ENCODE measurements around the gene KISS1R. TPM values are rescaled to one million over a fixed set of nuclear protein-coding genes. Genes with fewer than 3 reads are reported as not detected.

Gene KISS1R
- total and polyA plus RNA-seq, 2 donors from 2014 or later = 0.69 TPM; not detected in 1

DNA sequence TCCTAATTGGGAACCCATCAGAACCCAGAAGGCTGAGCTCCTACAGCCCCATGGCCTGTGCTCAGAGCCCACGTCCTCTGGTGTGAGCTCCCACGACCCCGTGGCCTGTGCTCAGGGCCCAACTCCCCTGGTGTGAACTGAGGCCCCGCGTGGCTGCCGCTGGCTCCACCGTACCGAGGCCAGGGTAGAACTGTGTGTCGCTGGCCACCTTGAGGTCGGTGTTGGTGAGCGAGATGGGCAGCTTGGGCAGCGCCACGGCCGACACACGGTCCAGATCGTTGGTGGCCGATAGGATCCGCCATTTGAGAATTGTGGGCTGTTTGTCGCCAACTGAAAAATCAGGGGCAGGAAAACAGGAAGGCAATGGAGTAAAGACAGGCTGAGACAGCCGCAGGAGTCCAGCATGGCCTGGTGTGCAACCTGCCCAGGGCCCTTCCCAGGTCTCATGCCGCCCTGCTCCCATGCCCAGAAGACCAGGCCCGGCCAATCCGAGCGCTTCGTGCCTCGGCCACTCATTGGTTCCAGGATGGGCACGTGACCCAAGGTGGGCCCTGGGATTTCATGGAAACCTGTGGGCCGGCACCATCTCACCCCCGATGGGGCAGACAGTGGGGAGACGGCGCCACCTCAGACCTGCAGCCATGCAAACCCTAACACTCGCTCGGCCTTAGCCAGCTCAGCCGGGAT is 35.6 kb upstream of the KISS1R start:
- intact Hi-C loops (cut with DNase I) = no loop called here
- peaks cover 3 to 30% (median 4%) of the 10 kb centered on the region in 3 donors for H3K36me3 ChIP-seq (ENCODE audit: control insufficient read depth in 2 of 3, insufficient read depth in 3 of 3, low read length in 3 of 3)

DNA sequence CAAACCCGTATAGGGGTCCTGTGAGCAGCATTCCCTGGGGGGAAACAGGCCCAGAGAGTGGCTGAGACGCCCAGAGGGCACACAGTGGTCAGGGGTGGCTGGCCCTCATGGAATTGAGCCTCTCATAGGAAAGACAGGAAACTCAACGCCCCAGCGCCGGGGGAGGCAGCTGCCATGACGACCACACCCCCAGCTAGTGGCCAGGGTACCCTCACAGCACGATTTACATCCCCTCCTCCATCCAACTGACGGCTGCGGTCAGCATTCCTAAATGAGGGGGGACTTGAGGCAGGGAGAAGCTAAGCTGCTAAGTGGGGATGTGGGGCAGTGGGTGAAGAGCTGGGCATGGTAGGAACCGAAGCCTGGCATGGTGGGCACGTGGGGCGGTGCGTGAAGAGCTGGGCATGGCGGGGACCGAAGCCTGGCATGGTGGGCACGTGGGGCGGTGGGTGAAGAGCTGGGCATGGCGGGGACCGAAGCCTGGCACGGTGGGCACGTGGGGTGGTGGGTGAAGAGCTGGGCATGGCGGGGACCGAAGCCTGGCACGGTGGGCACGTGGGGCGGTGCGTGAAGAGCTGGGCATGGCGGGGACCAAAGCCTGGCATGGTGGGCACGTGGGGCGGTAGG is 34.1 kb upstream of the KISS1R start:
- no peaks in the 10 kb centered on the region for H3K27me3 ChIP-seq (ENCODE audit: control insufficient read depth, insufficient read depth, low read length)
- no peaks in the 10 kb centered on the region for H3K9me3 ChIP-seq (ENCODE audit: control insufficient read depth in 2 of 3, insufficient read depth in 1 of 3, low read length in 3 of 3)
- no peaks in the 10 kb centered on the region for H3K4me1 ChIP-seq (ENCODE audit: control insufficient read depth in 2 of 3, insufficient read depth in 2 of 3, low read depth in 1 of 3, low read length in 3 of 3)
- no peak overlapping the region for H3K9ac ChIP-seq (ENCODE audit: low read length in 3 of 3)
- no peak overlapping the region for H3K27ac ChIP-seq (ENCODE audit: low read depth in 2 of 2, low read length in 2 of 2)
- peaks cover 3 to 25% (median 4%) of the 10 kb centered on the region in 3 donors for H3K36me3 ChIP-seq (ENCODE audit: control insufficient read depth in 2 of 3, insufficient read depth in 3 of 3, low read length in 3 of 3)
- DNase-seq (no peak), FAIRE-seq (no peak)
- intact Hi-C loops (cut with DNase I) = no loop called here
- TF ChIP-seq, protein P1, sequence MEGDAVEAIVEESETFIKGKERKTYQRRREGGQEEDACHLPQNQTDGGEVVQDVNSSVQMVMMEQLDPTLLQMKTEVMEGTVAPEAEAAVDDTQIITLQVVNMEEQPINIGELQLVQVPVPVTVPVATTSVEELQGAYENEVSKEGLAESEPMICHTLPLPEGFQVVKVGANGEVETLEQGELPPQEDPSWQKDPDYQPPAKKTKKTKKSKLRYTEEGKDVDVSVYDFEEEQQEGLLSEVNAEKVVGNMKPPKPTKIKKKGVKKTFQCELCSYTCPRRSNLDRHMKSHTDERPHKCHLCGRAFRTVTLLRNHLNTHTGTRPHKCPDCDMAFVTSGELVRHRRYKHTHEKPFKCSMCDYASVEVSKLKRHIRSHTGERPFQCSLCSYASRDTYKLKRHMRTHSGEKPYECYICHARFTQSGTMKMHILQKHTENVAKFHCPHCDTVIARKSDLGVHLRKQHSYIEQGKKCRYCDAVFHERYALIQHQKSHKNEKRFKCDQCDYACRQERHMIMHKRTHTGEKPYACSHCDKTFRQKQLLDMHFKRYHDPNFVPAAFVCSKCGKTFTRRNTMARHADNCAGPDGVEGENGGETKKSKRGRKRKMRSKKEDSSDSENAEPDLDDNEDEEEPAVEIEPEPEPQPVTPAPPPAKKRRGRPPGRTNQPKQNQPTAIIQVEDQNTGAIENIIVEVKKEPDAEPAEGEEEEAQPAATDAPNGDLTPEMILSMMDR (IDR thresholded peaks at IDR 0.05; ENCODE audit: borderline replicate concordance, extremely low read depth, insufficient read depth) = no peak
- no peak overlapping the region for H3K4me3 ChIP-seq (ENCODE audit: low read length in 3 of 3)

More for the DNA sequence above, 35.6 kb upstream of the KISS1R start:
- Histone ChIP-seq H3K27me3 (ENCODE audit: control insufficient read depth, insufficient read depth, low read length) (no peaks in the 10 kb centered on the region), H3K4me1 (ENCODE audit: control insufficient read depth in 2 of 3, insufficient read depth in 2 of 3, low read depth in 1 of 3, low read length in 3 of 3) (no peaks in the 10 kb centered on the region), H3K27ac (ENCODE audit: low read depth in 2 of 2, low read length in 2 of 2) (no peak overlapping the region), H3K9ac (ENCODE audit: low read length in 3 of 3) (no peak overlapping the region), H3K9me3 (ENCODE audit: control insufficient read depth in 2 of 3, insufficient read depth in 1 of 3, low read length in 3 of 3) (no peaks in the 10 kb centered on the region), H3K4me3 (ENCODE audit: low read length in 3 of 3) (no peak overlapping the region)
- FAIRE-seq = no peak
- DNase-seq = no peak
- TF ChIP-seq, protein P1 (IDR thresholded peaks at IDR 0.05; ENCODE audit: borderline replicate concordance, extremely low read depth, insufficient read depth) = no peak

DNA sequence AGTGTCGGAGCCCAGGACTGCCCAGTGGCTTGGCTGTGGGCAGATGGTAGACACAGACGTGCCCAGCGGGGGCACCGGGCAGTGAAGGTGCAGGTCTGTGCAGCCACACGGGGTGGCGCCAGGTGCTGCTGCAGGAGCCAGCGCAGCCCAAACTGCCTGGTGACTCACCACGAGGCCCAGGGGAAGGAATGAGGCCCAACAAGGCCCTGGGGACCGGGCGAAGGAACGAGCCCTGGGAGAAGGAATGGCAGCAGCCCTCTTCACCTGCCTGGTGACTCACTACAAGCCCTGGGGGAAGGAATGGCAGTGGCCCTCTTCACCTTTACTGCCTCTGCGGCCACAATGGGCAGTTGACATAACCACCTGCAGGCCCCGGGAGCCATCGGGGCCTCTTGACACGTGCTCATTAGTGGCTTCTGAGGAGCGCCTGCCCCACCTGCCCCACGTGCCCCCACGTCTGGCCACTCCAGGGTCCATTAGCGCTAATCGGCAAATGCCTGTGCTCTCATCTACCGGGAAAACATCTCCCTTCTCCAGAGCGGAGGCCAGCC is 33.4 kb upstream of the KISS1R start:
- no peaks in the 10 kb centered on the region for H3K27me3 ChIP-seq (ENCODE audit: control insufficient read depth, insufficient read depth, low read length)
- H3K4me1 ChIP-seq (ENCODE audit: control insufficient read depth in 2 of 3, insufficient read depth in 2 of 3, low read depth in 1 of 3, low read length in 3 of 3) = no peaks in the 10 kb centered on the region
- no peak overlapping the region for H3K27ac ChIP-seq (ENCODE audit: low read depth in 2 of 2, low read length in 2 of 2)
- intact Hi-C loops (cut with DNase I) = no loop called here
- TF ChIP-seq, protein P1 (IDR thresholded peaks at IDR 0.05; ENCODE audit: borderline replicate concordance, extremely low read depth, insufficient read depth) = no peak
- FAIRE-seq (no peak), DNase-seq (peak in 1 of 5 donors; percentile 90)
- no peak overlapping the region for H3K4me3 ChIP-seq (ENCODE audit: low read length in 3 of 3)
- H3K9me3 ChIP-seq (ENCODE audit: control insufficient read depth in 2 of 3, insufficient read depth in 1 of 3, low read length in 3 of 3) = no peaks in the 10 kb centered on the region
- H3K9ac ChIP-seq (ENCODE audit: low read length in 3 of 3) = no peak overlapping the region
- H3K36me3 ChIP-seq (ENCODE audit: control insufficient read depth in 2 of 3, insufficient read depth in 3 of 3, low read length in 3 of 3) = peaks cover 3 to 27% (median 4%) of the 10 kb centered on the region in 3 donors
